Neural cell (in vitro differentiated cells): ENCODE data around the gene TGFBR2.

Source experiments
- EZH2 ChIP-seq: fragments of 200-600, 300-800 bp; shearing (Covaris generic), sonication (generic); IDR thresholded peaks from 2 replicates; pipeline ENCODE4 v1.6.1; 2014; ENCODE audit warnings: antibody characterized with exemption, low read length, borderline replicate concordance, mild to moderate bottlenecking; ENCODE audit not compliant: insufficient read depth, poor library complexity, severe bottlenecking
- MXI1 ChIP-seq: fragments of 450-650 bp; conservative IDR thresholded peaks from 2 replicates; pipeline ENCODE4 v1.6.1; 2014; ENCODE audit warnings: antibody characterized with exemption, mild to moderate bottlenecking; ENCODE audit not compliant: poor library complexity, severe bottlenecking
- POLR2AphosphoS5 ChIP-seq: IDR thresholded peaks from 2 replicates; pipeline ENCODE4 v1.6.1; 2012
- RAD21 ChIP-seq: fragments of 450-650 bp; conservative IDR thresholded peaks from 2 replicates; pipeline ENCODE4 v1.6.1; 2014; ENCODE audit warnings: antibody characterized with exemption, mild to moderate bottlenecking, moderate library complexity
- SMC3 ChIP-seq: fragments of 450-650 bp; conservative IDR thresholded peaks from 2 replicates; pipeline ENCODE4 v1.6.1; 2014; ENCODE audit warnings: antibody characterized with exemption, mild to moderate bottlenecking, moderate library complexity; ENCODE audit not compliant: poor library complexity
- TAF1 ChIP-seq: IDR thresholded peaks from 2 replicates; pipeline ENCODE4 v1.6.1; 2012; ENCODE audit warnings: low read depth
- TF ChIP-seq, protein P1 (sequence below): fragments of 450-650 bp; IDR thresholded peaks from 2 replicates; pipeline ENCODE4 v1.5.1; 2014; ENCODE audit warnings: antibody characterized with exemption, mild to moderate bottlenecking, moderate library complexity; ENCODE audit not compliant: poor library complexity, severe bottlenecking
- TF ChIP-seq, protein P2 (sequence below): IDR thresholded peaks from 2 replicates; pipeline ENCODE4 v1.6.1; 2012; ENCODE audit warnings: borderline replicate concordance

DNA sequence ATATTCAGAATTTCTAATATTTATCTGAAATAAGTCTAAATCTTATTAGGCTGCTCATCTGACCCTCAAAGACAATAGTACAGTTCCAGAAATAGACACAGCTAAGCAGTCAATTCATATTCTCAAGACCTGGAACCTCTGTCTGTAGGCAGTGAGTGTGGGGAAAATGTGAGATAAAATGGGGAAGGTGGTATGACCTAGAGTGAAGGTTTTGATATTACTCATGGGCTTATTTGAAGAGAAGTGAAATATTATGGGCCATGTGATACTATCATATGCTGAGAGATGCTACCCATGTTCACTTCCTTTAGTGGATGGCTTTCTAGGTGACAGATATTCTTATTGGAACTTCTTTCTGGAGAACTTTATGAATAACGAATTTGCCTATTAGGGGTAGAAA, 33.5 kb downstream of the TGFBR2 start:
- no peak for TF ChIP-seq MXI1
- TF ChIP-seq RAD21: no peak
- no peak for TF ChIP-seq EZH2
- TF ChIP-seq, protein P1, sequence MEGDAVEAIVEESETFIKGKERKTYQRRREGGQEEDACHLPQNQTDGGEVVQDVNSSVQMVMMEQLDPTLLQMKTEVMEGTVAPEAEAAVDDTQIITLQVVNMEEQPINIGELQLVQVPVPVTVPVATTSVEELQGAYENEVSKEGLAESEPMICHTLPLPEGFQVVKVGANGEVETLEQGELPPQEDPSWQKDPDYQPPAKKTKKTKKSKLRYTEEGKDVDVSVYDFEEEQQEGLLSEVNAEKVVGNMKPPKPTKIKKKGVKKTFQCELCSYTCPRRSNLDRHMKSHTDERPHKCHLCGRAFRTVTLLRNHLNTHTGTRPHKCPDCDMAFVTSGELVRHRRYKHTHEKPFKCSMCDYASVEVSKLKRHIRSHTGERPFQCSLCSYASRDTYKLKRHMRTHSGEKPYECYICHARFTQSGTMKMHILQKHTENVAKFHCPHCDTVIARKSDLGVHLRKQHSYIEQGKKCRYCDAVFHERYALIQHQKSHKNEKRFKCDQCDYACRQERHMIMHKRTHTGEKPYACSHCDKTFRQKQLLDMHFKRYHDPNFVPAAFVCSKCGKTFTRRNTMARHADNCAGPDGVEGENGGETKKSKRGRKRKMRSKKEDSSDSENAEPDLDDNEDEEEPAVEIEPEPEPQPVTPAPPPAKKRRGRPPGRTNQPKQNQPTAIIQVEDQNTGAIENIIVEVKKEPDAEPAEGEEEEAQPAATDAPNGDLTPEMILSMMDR: no peak
- TF ChIP-seq SMC3: no peak
- TF ChIP-seq POLR2AphosphoS5: no peak
- TF ChIP-seq, protein P2, sequence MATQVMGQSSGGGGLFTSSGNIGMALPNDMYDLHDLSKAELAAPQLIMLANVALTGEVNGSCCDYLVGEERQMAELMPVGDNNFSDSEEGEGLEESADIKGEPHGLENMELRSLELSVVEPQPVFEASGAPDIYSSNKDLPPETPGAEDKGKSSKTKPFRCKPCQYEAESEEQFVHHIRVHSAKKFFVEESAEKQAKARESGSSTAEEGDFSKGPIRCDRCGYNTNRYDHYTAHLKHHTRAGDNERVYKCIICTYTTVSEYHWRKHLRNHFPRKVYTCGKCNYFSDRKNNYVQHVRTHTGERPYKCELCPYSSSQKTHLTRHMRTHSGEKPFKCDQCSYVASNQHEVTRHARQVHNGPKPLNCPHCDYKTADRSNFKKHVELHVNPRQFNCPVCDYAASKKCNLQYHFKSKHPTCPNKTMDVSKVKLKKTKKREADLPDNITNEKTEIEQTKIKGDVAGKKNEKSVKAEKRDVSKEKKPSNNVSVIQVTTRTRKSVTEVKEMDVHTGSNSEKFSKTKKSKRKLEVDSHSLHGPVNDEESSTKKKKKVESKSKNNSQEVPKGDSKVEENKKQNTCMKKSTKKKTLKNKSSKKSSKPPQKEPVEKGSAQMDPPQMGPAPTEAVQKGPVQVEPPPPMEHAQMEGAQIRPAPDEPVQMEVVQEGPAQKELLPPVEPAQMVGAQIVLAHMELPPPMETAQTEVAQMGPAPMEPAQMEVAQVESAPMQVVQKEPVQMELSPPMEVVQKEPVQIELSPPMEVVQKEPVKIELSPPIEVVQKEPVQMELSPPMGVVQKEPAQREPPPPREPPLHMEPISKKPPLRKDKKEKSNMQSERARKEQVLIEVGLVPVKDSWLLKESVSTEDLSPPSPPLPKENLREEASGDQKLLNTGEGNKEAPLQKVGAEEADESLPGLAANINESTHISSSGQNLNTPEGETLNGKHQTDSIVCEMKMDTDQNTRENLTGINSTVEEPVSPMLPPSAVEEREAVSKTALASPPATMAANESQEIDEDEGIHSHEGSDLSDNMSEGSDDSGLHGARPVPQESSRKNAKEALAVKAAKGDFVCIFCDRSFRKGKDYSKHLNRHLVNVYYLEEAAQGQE: no peak
- TF ChIP-seq TAF1: no peak
